Type B pancreatic cell (in vitro differentiated cells): ENCODE measurements around the gene UMAD1. TPM values are rescaled to one million over a fixed set of nuclear protein-coding genes. Genes with fewer than 3 reads are reported as not detected.
"Not testable (repeated sequence)": the region's sequence is repeated elsewhere in the genome, so short reads cannot be mapped to it uniquely, and the experiment has no call there.

Source experiments
- DNase-seq: peaks from one replicate; pipeline ENCODE4 v3.0.0; 2021; ENCODE audit warnings: mixed read lengths; ENCODE audit not compliant: unreplicated experiment; ENCODE audit errors: extremely low spot score
- H3K27ac Mint-ChIP-seq: 2 replicates; pipeline ENCODE4 v1.8.0; 2021; ENCODE audit warnings: mild to moderate bottlenecking, mixed read lengths
- H3K27me3 Mint-ChIP-seq: 2 replicates; pipeline ENCODE4 v1.8.0; 2021; ENCODE audit warnings: mixed read lengths
- H3K36me3 Mint-ChIP-seq: 2 replicates; pipeline ENCODE4 v1.8.0; 2021; ENCODE audit warnings: mixed read lengths
- H3K4me1 Mint-ChIP-seq: one replicate; pipeline ENCODE4 v1.8.0; 2021; ENCODE audit warnings: mixed read lengths; ENCODE audit not compliant: unreplicated experiment
- H3K4me3 Mint-ChIP-seq: 2 replicates; pipeline ENCODE4 v1.8.0; 2021; ENCODE audit warnings: mild to moderate bottlenecking, mixed read lengths
- H3K9me3 Mint-ChIP-seq: 2 replicates; pipeline ENCODE4 v1.8.0; 2021; ENCODE audit warnings: mixed read lengths
- total RNA-seq: library from RNA; stranded (reverse); gene quantifications from 2 replicates; pipeline ENCODE4 v1.2.1, GENCODE V29; 2021; ENCODE audit warnings: low replicate concordance
- TF ChIP-seq, protein P1 (sequence below): fragments of 200-600 bp; sonication (generic); conservative IDR thresholded peaks from 2 replicates; pipeline ENCODE4 v1.5.0; 2021; ENCODE audit warnings: antibody characterized with exemption, mild to moderate bottlenecking

UMAD1 gene
- total RNA-seq, 1 donor from 2014 or later, result 9.0 TPM

DNA sequence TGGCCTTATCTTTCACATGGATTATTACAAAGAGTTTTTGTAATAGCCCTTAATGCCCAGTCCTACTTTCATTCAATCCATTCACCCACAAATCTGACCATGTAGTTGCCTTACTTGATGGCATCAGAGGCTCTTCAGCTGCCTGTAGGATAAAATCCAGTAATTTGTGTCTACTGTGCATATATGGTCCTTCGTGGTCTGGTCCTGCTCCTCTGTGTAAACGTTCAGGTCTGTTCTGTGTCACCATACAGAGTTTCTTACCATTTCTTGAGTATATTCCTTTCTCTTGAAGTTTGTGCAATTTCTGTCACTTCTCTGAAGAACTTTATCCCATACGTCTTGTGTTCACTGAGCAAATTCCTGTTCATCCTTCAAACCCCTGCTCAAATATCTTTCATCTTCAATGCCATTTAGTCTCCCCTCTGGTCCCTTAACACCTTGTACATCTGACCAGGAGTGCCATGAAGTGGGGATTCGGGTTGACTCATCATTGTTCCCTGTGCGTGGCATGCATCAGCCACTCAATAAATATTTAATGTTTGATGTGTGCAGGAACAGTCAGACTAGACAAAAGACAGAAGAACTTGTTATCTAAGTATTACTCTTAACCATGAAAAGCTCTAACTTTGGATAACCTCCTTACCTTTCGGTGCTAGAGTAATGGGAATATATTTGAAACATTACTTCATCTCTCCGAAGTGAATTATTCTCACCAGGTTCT, 176.4 kb downstream of the UMAD1 start:
- H3K4me3 Mint-ChIP-seq, result no peak overlapping the region
- H3K36me3 Mint-ChIP-seq, result no peaks in the 10 kb centered on the region
- TF ChIP-seq, protein P1, sequence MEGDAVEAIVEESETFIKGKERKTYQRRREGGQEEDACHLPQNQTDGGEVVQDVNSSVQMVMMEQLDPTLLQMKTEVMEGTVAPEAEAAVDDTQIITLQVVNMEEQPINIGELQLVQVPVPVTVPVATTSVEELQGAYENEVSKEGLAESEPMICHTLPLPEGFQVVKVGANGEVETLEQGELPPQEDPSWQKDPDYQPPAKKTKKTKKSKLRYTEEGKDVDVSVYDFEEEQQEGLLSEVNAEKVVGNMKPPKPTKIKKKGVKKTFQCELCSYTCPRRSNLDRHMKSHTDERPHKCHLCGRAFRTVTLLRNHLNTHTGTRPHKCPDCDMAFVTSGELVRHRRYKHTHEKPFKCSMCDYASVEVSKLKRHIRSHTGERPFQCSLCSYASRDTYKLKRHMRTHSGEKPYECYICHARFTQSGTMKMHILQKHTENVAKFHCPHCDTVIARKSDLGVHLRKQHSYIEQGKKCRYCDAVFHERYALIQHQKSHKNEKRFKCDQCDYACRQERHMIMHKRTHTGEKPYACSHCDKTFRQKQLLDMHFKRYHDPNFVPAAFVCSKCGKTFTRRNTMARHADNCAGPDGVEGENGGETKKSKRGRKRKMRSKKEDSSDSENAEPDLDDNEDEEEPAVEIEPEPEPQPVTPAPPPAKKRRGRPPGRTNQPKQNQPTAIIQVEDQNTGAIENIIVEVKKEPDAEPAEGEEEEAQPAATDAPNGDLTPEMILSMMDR, result no peak
- H3K4me1 Mint-ChIP-seq, result no peaks in the 10 kb centered on the region
- no peaks in the 10 kb centered on the region for H3K27me3 Mint-ChIP-seq
- DNase-seq, result no peak
- no peak overlapping the region for H3K27ac Mint-ChIP-seq
- no peaks in the 10 kb centered on the region for H3K9me3 Mint-ChIP-seq

GRCh38 chr7:7817748-7818147, 177.2 kb downstream of the UMAD1 start:
- TF ChIP-seq, protein P1, result no peak
- no peak overlapping the region for H3K27ac Mint-ChIP-seq
- no peaks in the 10 kb centered on the region for H3K36me3 Mint-ChIP-seq
- peaks cover 5% of the 10 kb centered on the region for H3K4me1 Mint-ChIP-seq
- DNase-seq, result no peak
- H3K4me3 Mint-ChIP-seq, result no peak overlapping the region
- no peaks in the 10 kb centered on the region for H3K9me3 Mint-ChIP-seq
- no peaks in the 10 kb centered on the region for H3K27me3 Mint-ChIP-seq

DNA sequence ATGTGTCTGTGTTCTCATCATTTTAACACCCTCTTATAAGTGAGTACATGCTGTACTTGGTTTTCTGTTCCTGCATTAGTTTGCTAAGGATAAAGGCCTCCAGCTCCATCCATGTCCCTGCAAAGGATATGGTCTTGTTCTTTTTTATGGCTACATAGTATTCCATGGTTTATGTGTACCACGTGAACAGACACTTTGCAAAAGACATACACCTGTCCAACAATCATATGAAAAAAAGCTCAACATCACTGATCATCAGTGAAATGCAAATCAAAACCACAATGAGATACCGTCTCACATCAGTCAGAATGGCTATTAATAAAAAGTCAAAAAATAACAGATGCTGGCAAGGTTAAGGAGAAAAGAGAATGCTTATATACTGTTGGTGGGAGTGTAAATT, 177.6 kb downstream of the UMAD1 start:
- H3K27ac Mint-ChIP-seq, DNase-seq, H3K9me3 Mint-ChIP-seq, H3K27me3 Mint-ChIP-seq, H3K4me1 Mint-ChIP-seq, H3K36me3 Mint-ChIP-seq, H3K4me3 Mint-ChIP-seq: not testable (repeated sequence)

DNA sequence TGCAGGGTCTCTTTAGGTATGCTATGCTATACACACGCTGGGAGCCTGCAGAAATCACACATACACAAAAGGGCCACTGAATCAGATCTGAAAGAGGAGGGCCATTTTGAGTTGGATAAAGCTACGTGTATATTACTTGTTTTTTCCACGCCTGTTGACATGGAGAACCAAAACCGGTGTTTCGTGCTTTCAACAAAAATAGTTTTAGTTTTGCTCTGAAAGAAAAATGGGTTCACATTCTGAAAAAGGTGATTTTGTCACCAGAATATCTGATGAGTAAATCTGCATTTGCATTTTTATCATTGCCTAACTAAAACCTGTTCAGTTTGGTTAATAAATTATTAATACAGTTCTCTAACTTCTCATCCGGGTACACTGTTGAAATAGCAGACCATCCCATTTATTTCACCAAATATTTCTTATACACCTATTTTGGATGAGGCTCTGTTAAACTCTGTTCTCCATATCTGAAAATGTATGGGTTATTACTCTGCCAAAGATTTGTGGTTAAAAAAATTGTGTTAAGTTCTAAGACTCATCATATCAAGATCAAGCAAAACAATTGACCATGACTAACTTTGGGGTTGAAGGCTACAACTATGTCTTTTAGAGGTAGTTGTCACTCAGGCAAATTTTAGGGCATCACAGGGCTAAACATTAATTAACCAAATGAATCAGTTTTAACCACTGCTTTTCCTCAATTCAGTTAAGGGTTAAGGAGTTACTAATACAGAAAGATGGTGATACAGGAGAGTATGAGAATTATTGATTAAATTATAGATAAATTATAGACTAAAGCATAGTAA, 179.1 kb downstream of the UMAD1 start:
- H3K4me1 Mint-ChIP-seq, result peaks cover 5% of the 10 kb centered on the region
- no peak overlapping the region for H3K4me3 Mint-ChIP-seq
- H3K9me3 Mint-ChIP-seq, result no peaks in the 10 kb centered on the region
- H3K27me3 Mint-ChIP-seq, result no peaks in the 10 kb centered on the region
- H3K27ac Mint-ChIP-seq, result no peak overlapping the region
- TF ChIP-seq, protein P1, result no peak
- H3K36me3 Mint-ChIP-seq, result no peaks in the 10 kb centered on the region
- DNase-seq, result no peak

GRCh38 chr7:7820409-7820808, 179.9 kb downstream of the UMAD1 start:
- Mint-ChIP-seq H3K9me3 (peaks cover 5% of the 10 kb centered on the region), H3K4me3 (no peak overlapping the region), H3K36me3 (no peaks in the 10 kb centered on the region), H3K27me3 (no peaks in the 10 kb centered on the region), H3K27ac (no peak overlapping the region), H3K4me1 (peaks cover 5% of the 10 kb centered on the region)
- DNase-seq, result no peak
- TF ChIP-seq, protein P1, result no peak

DNA sequence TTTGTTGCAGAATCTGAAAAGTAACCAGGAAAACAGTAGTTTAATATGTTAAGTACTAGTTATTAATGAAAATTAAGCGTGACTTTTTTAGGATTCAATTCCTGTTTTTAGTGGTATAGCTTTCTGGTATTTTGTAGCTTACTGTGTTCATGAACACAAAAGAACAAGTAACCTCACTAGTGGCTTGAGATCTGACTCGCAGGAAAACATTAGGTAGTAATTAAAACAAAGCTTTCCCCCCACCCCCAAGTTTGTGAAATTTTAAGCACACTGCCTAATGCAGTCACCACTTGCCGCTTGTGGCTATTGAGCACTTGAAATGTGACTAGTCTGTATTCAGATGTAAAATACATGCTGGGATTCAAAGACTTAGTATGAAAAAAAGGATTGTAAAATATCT, 180.4 kb downstream of the UMAD1 start:
- Mint-ChIP-seq H3K36me3 (no peaks in the 10 kb centered on the region), H3K27me3 (no peaks in the 10 kb centered on the region), H3K4me1 (peaks cover 5% of the 10 kb centered on the region), H3K27ac (no peak overlapping the region), H3K9me3 (peaks cover 5% of the 10 kb centered on the region), H3K4me3 (no peak overlapping the region)
- DNase-seq, result no peak
- TF ChIP-seq, protein P1, result no peak
